ENCODE data around the gene HPX.

Gene HPX

GRCh38 chr11:6458352-6459098 lies 17.7 kb upstream of the HPX start:
- DNase-seq: no peak

- DNase-seq: no peak
These were observed 17.0 kb upstream of the HPX start for GRCh38 chr11:6457581-6458320.

- DNase-seq: no peak
These were observed 15.7 kb upstream of the HPX start for GRCh38 chr11:6456361-6457073.

GRCh38 chr11:6455070-6455469 lies 14.3 kb upstream of the HPX start:
- no peak for DNase-seq

- DNase-seq: no peak
These were observed 12.4 kb upstream of the HPX start for GRCh38 chr11:6453152-6453551.

- no peak for DNase-seq
These were observed 11.4 kb upstream of the HPX start for GRCh38 chr11:6452219-6452618.

GRCh38 chr11:6448574-6448973 lies 7.8 kb upstream of the HPX start:
- no peak for DNase-seq

- DNase-seq: peak; percentile 36
These were observed 2.6 kb upstream of the HPX start for GRCh38 chr11:6443269-6444003.

- no peak for DNase-seq
These were observed 1.7 kb upstream of the HPX start for GRCh38 chr11:6442441-6442840.

- DNase-seq: no peak
These were observed 1.7 kb downstream of the HPX start for GRCh38 chr11:6438979-6439571.

GRCh38 chr11:6437993-6438392 lies 2.8 kb downstream of the HPX start:
- DNase-seq: no peak

- DNase-seq: no peak
These were observed 3.4 kb downstream of the HPX start for GRCh38 chr11:6437423-6437822.

- DNase-seq: no peak
These were observed 6.7 kb downstream of the HPX start for GRCh38 chr11:6433998-6434660.

- DNase-seq: no peak
These were observed 8.9 kb downstream of the HPX start for GRCh38 chr11:6431861-6432260.

GRCh38 chr11:6427516-6427915 lies 13.3 kb downstream of the HPX start:
- no peak for DNase-seq

GRCh38 chr11:6420677-6421076 lies 20.1 kb downstream of the HPX start:
- no peak for DNase-seq

GRCh38 chr11:6419009-6419631 lies 21.7 kb downstream of the HPX start, which contains the start of gene APBB1:
Gene APBB1 (minus strand): TSS chr11:6419094. CDS start chr11:6411347, 7,747 bp downstream.
- DNase-seq: peak; percentile 64

GRCh38 chr11:6418557-6419008 lies 22.2 kb downstream of the HPX start:
- no peak for DNase-seq

GRCh38 chr11:6417907-6418556 lies 22.8 kb downstream of the HPX start:
- no peak for DNase-seq

GRCh38 chr11:6415797-6416196 lies 25.0 kb downstream of the HPX start:
- no peak for DNase-seq

GRCh38 chr11:6414874-6415328 lies 25.9 kb downstream of the HPX start:
- DNase-seq: no peak
